Measurements from ENCODE around the gene PNPLA7. TPM values are rescaled to one million over a fixed set of nuclear protein-coding genes. Genes with fewer than 3 reads are reported as not detected.

Gene PNPLA7
- total RNA-seq, 2 experiments from 2014 or later = 1.5 to 10.2 TPM

- intact Hi-C loops (cut with micrococcal nuclease; ENCODE audit: unreplicated experiment) = no loop called here
- H3K9me2 ChIP-seq (ENCODE audit: insufficient read depth, low read length) = no peaks in the 10 kb centered on the region
- H3K4me2 ChIP-seq (ENCODE audit: low read length) = no peak overlapping the region
- ChIA-PET POLR2A (no interaction called here), CTCF (ENCODE audit: unreplicated experiment) (no interaction called here)
- no peak for DNase-seq (ENCODE audit: low spot score)
- no peak overlapping the region for H3K4me3 ChIP-seq (ENCODE audit: low read depth, low read length, poor library complexity, severe bottlenecking)
- H3K27ac ChIP-seq (ENCODE audit: low read depth, low read length, poor library complexity, severe bottlenecking) = no peak overlapping the region
- no peaks in the 10 kb centered on the region for H3K79me2 ChIP-seq (ENCODE audit: insufficient read depth, low read depth, low read length)
- BruUV-seq (replicated peaks) = no TSS peak
- no peaks in the 10 kb centered on the region for H3K9me3 ChIP-seq (ENCODE audit: low read length)
- H2AFZ ChIP-seq (ENCODE audit: low read length) = no peak overlapping the region
- TF ChIP-seq EZH2phosphoT487 (IDR thresholded peaks at IDR 0.05; ENCODE audit: borderline replicate concordance, low read depth, low read length) (no peak), CTCF (conservative IDR thresholded peaks at IDR 0.05; ENCODE audit: low read length) (no peak)
- no peaks in the 10 kb centered on the region; the same call in 1 of the 2 replicates for H4K20me1 ChIP-seq (ENCODE audit: insufficient read depth, low read length)
- no peaks in the 10 kb centered on the region for H3K4me1 ChIP-seq (ENCODE audit: insufficient read depth, low read length, poor library complexity, severe bottlenecking)
- no peaks in the 10 kb centered on the region for H3K36me3 ChIP-seq (ENCODE audit: insufficient read depth, low read length)
Measured at GRCh38 chr9:137438591-137439157, 111.5 kb downstream of the PNPLA7 start.

- no peak overlapping the region for H3K4me3 ChIP-seq (ENCODE audit: low read depth, low read length, poor library complexity, severe bottlenecking)
- H4K20me1 ChIP-seq (ENCODE audit: insufficient read depth, low read length) = no peaks in the 10 kb centered on the region; the same call in 1 of the 2 replicates
- H3K79me2 ChIP-seq (ENCODE audit: insufficient read depth, low read depth, low read length) = no peaks in the 10 kb centered on the region
- H3K4me2 ChIP-seq (ENCODE audit: low read length) = no peak overlapping the region
- no peak for DNase-seq (ENCODE audit: low spot score)
- no peaks in the 10 kb centered on the region for H3K9me3 ChIP-seq (ENCODE audit: low read length)
- no peaks in the 10 kb centered on the region for H3K36me3 ChIP-seq (ENCODE audit: insufficient read depth, low read length)
- no peak overlapping the region for H3K27ac ChIP-seq (ENCODE audit: low read depth, low read length, poor library complexity, severe bottlenecking)
- CTCF ChIA-PET (ENCODE audit: unreplicated experiment) = interaction anchor here (0.5 kb wide), 1 partner anchor 200 kb away, joined by 3 read pairs; no protein-coding TSS in a partner anchor
- no peaks in the 10 kb centered on the region for H3K4me1 ChIP-seq (ENCODE audit: insufficient read depth, low read length, poor library complexity, severe bottlenecking)
- POLR2A ChIA-PET = no interaction called here
- no peak overlapping the region for H2AFZ ChIP-seq (ENCODE audit: low read length)
- TF ChIP-seq CTCF (conservative IDR thresholded peaks at IDR 0.05; ENCODE audit: low read length) (no peak), EZH2phosphoT487 (IDR thresholded peaks at IDR 0.05; ENCODE audit: borderline replicate concordance, low read depth, low read length) (no peak)
- intact Hi-C loops (cut with micrococcal nuclease; ENCODE audit: unreplicated experiment) = no loop called here
- H3K9me2 ChIP-seq (ENCODE audit: insufficient read depth, low read length) = no peaks in the 10 kb centered on the region
- no TSS peak for BruUV-seq (replicated peaks)
Measured at GRCh38 chr9:137437691-137438590, 112.3 kb downstream of the PNPLA7 start.
